GM19328 (cell line): ENCODE results near the gene RASD1.
"Not testable (repeated sequence)": the region's sequence is repeated elsewhere in the genome, so short reads cannot be mapped to it uniquely, and the experiment has no call there.

ENCODE experiments used
- ATAC-seq: cut with Tn5 transposase; IDR thresholded peaks from one replicate; pipeline ENCODE4 v1.9.1; 2021; ENCODE audit warnings: mild to moderate bottlenecking, moderate library complexity; ENCODE audit not compliant: unreplicated experiment

Gene RASD1

DNA sequence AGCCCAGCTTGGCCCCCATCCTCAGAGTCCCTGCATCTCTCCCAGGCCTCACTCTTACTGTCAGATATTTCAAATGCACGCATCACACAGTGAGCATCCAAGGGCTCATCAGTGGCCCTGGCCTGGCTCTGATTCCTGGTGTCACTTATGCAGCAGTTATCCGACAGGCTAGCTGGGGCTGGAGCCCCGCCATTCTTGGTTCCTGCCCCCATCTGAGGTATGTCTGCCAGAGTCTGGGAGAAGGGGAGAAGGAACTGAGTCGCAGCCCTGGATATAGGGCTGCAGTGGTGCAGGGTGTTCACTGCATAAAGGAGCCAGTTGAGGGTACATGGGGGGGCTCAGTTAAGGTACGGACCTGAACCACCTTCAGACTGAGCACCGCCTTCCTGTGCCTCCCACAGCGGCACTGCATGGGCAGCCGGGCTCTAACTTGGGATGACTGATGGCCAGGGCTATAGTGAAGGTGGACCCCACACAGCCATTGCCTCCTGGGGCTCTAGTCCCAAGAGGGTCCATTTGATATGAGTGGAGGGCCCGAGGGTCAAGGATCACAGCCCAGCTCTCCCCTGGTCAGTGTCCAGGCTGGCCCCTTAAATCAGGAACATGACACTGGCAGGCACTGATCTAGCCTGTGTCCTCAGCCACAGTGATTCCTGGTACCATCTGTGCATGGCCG, 1.8 kb upstream of the RASD1 start:
- ATAC-seq: no peak

DNA sequence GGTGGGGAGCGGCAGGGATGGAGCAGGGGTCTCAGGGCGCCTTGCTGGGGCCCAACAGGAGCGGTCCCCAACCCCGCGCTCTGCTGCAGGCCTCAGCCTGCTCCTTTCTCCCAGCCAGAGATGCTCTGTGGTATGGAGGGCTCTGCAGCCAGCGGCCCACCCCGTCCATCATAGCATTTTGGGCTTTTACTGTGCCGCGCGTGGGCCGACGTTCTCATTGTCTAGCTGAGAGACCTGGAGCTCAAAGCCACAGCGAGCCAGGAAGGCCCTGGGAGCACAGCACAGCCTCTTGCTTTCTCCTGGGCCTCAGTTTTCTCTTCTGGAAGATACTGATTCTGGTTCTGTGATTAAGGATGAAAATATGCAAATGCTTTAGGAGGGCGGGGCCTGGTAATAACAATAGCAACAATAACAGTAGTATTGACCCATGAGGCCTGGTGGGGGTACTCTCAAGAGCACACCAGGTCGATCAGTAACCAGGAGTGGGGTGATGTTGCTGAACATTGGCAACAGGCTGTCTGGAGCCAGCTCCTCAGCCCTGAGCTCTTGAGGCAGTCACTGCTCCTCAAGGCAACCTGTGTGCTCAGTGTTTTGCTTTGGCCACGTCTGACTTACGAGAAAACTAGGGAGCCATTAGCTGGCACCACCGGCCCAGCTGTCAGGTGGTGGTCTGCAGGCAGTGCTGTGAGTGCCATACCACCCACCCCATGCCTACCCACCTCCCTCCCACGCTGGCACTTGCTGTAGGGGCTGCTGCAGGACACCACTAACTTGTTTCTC, 1.1 kb upstream of the RASD1 start:
- no peak for ATAC-seq

DNA sequence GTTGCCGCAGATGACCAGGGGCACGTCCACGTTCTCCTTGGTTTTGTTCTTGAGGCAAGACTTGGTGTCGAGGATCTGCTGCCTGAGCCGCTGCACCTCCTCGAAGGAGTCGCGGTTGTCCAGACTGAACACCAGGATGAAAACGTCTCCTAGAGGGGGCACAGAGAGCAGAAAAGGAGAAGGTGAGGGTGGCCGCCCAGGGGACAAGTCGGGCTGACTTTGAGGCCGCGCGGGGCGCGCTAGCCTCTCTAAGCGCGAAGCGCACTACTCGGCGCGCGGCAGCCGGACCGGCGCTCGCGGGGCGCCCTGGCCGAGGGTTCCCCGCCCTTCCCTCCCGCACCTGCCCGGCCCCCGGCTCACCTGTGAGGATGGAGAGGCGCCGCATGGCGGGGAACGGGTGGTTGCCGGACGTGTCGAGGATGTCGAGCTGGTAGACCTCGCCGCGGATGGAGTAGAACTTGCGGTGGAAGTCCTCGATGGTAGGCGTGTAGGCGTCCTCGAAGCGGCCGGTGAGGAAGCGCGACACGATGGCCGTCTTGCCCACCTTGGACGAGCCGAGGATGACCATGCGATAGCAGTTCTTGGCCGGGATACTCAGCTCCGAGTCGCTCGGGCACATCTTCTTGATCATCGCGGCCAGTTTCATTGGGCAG, 533 bp downstream of the RASD1 start:
- no peak for ATAC-seq

DNA sequence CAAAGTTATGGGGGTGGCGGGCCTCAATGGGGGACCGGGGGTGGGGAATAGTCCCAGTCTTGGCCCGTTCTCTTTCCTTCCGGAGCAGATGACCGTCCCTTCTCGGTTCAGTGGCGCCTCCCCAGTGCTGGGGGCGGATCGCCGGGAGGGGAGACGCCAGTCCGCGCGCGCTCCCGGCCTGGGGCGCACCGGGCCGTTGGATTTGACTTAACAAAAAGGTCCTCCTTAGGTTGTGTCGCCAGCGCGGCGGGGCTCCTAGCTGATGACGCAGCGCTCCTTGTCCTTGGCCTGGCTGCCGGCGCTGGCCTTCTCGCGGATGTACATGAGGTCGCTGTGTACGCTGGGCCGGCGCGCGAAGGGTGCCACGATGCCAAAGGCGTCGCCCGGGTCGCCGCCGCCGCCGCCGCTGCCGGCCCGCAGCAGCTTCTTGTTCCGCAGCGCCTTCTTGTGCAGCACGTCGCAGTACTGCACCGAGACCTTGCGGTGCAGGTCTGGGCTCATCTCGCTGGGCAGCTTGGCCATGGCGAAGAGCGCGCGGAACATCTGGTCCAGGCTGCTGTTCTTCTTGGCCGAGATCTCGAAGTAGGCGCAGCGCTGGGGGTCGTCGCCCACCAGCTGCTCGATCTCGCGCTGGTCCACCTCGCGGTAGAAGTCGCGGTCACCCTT, 1.2 kb downstream of the RASD1 start:
- no peak for ATAC-seq

DNA sequence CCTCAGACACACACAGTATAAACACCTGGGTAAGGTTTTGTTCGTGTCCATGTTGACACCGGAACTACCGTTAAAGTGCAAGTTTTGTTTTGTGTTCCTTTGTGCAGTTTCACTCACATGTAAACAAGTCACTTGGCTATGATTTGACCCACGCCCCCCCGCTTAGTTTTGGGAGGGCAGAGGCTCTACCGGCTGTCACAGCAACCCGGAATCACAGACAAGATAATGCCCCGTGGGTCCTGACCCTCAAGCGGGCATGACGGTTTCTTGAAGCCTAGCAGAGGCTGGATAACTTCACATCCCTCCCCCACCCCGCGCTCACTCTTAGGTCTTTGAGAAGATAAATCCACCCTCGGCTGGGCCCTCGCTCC, 1.7 kb downstream of the RASD1 start:
- ATAC-seq: no peak

DNA sequence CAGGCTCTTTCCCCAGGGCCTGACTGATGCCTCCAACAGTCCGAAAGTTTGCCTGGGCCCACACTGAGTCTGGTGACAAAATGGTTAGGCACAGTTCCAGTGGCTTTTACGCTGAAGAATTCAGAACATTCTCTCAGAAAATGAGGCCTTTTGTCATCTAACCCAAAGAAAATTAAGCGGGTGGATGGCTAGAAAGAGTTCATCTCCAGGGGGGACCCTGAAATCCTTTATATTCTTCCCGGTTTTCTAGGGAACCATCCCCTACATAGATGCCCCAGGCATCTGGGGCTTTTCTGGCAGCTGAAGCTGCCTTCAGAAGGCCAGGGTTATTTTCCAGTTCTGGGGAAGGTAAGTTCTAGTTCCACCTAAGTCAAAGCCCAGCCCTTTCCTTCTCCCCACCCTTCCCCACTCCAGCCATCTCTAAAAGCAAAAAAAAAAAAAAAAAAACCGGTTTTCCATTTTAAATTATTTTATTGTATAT, 2.2 kb downstream of the RASD1 start:
- no peak for ATAC-seq

DNA sequence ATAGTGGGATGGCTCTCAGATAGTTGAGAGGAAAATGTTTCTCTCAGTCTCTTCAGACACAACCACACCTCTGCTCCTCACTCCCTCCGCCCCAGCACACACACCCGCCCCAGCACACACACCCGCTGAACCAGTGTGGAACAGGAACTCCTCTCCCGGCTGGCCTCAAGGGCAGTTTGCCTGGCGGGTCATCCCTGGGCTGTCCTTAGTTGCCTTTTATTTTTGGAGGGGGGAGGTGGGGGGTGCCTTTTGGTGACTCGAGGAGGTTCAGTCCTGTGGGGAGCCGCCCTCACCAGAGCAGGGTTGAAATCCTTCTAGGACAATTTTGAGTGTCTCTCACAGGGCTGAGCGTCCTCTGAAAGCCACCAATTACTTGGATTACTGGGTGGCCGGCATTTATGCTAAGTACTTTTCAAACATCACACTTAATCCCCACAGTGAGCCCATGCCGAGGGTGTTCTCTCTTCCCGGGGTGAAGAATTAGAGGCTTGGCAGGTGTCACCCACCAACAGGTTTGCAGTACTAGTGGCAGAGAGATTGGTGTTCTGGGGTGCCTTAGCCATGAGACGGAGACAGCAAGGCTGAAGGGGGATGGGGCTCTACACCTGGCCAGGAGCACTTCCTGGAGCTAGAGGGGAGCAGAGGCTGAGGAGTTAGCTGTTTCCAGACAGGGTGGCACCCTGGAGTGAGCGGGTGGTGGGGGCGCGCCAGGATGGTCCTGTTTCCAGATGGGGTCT, 2.8 kb downstream of the RASD1 start:
- no peak for ATAC-seq

DNA sequence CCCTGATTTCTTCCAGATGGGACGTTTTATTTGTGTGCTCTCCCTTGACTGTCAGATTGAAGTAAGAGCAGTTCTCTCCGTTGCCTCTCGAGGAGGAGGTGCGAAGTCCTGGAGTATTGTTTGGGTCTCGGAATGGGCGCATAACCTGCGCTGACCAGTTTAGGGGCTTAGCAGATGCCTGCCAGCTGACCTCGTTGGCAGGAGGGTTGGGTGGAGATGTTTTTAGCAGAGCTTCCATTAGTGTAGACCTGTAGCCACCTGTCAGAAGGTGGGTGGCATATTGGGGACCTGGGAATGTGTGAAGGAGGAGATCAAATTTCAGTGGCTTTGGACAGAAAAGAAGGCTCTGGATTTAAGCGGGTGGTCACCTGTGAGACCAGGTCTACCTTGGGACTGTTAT, 3.6 kb downstream of the RASD1 start:
- ATAC-seq: no peak

DNA sequence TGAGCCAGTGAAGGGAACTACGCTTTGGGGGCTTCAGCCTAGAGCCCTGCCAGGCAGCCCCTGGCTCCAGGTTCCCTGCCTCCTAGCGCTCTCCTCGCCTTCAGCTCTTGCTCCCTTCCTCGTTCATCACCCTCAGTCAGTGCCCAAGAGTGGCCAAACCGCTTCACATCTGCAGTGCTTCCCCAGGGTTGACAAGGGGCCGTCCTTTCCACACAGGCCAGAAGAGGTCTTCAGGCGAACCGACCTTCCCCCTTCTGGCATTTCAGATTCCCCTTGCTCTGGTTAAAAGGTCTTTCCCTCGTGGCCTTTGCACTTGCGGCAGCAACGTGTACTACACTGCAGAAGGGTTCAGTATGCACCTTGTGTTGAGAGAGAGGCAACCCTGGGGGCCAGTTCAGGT, 4.1 kb downstream of the RASD1 start:
- no peak for ATAC-seq

DNA sequence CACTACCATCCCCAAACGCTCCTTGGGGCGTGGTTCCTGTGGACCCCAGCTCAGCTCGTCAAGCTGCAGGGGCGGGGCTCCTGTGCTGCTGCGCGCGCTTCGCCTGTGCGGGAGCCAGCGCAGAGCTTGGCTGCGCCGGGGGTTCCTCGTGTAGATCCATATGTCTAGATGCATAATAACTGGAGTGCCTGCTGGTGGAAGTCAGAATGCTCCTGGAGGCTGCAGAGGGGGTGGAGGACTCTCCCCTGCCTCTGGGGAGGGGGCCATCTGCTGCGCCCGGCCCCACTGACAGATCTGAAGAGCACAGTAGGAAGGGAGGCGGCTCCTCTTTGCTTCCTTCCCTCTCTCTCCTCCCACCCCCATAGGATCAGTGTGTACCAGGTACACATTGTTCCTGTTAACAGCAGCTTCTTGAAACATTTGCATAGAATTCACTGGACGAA, 4.6 kb downstream of the RASD1 start:
- ATAC-seq: no peak

DNA sequence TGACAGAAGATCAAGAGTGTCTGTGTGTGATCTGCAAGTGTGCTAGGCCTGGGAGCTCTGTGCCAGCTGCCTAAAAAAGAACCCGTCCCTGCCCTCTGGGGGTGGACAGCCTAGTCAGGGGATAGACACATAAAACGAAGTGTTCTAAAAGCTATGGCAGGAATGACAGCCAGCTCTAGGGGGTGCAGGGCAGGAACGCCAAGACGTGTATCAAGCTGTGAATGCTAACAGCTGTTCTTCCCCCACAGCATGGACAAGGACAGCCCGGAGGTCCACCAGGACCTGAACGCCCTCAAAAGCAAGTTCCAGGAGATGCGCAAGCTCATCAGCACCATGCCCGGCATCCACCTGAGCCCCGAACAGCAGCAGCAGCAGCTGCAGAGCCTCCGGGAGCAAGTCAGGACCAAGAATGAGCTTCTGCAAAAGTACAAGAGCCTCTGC, 5.1 kb downstream of the RASD1 start:
- ATAC-seq: no peak

DNA sequence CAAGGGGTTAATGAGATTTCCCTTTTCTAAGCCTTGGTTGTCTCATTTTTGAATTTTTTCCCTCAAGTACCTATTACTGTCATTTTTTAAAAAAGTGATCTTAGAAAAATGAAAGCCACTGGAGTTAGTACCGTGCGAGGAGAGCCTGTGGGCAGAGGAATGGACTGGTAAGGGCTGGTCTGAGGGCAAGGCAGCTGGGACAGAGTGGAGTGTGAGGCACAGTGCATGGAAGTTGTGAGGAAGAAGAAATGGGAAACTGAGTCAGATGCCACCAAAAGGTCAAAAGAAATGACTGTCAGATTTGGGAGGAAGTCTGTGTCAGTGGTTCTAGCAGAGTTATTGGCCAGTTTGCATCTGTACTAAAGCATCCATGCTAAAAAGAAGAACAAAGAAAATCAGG, 8.2 kb downstream of the RASD1 start:
- no peak for ATAC-seq

DNA sequence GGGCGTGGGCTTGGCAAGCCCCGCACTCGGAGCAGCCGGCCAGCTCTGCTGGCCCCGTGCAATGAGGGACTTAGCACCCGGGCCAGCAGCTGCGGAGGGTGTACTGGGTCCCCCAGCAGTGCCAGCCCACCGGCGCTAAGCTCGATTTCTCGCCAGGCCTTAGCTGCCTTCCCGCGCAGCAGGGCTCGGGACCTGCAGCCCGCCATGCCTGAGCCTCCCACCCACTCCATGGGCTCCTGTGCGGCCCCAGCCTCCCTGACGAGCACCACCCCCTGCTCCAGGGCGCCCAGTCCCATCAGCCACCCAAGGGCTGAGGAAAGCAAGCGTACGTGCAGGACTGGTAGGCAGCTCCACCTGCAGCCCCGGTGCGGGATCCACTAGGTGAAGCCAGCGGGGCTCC, 9.8 kb downstream of the RASD1 start:
- not testable (repeated sequence) for ATAC-seq

DNA sequence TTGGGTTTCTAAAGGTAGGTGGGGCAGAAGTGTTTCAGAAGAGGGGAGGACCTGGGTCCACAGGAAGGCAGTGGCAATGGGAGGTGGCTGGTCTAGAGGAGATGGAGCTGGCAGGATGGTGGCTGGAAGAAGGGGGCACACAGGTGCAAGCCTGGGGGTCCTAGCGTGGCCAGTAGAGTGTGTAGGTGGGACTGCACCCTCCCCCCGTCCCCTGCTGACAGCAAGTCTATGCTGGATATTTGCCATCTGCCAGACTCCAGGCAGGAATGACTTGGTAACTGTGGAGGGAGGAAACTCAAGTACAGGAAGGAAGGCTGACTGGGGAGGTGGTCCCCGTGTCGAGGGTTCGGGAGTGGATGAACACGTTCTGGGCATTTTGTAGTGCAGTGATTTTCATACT, 10.8 kb downstream of the RASD1 start:
- no peak for ATAC-seq

DNA sequence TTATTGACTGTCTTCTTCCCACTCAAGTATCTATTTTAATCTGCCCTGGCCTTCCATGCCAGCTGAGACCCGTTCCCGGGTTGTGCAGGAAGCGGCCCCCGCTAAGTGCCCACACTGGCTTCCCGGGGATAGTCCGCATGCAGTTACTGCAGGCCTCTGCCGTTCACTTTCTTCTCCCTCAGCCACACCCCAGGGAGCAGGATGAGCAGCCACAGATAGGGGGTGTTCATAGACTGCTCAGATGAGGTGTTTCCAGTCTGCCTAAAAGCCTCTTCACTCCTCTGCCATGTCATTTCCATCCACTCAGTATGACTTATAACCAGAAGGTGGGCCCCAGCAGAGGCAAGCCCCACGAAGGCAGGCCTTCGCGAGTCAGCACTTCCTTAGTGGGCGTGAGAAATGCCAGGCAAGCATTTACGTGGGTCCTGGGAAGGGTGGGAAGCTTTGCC, 11.7 kb downstream of the RASD1 start:
- ATAC-seq: no peak

DNA sequence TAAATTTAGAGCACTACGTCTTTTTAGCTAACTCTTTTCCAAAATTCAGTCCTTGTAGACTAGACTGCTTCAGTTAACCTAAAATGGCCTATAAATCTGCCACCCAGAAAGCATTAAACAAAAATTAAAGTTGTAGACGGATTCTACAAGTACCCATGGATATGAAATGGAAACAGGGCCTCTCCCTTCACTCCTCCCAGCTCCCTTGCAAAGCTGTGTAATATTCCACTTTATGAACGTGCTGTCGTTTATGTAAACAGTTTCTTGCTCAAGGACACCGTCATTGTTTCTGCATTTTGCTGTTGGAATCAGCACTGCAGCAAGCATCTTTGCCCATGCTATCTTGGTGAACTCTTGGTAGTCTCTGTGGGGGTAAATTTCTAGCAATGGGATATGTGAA, 14.3 kb downstream of the RASD1 start:
- ATAC-seq: no peak

DNA sequence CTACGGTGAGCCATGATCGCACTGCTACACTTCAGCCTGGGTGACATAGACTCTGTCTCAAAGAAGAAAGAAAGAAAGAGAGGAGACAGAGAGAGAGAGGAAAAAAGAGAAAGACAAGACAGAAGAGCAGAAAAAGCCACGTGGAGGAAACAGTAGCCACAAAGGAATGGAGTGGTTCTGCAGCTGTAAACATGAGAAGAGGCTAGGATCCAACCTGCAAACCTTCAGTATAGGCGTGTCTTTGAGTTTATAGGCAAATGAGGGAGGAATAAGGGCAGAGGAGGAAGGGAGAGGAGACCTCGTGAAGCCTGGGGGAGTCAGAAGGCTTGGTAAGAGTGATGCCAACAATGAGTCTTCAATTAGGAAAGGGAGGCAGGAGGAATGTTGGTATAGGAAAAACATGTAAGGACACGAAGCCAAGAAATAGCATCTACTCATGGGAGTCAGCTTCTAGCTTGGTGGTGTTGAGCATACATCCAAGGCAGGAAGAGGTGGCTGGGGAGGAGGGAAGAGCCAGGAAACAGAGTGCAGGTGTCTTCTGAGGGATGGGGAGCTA, 15.5 kb downstream of the RASD1 start:
- ATAC-seq: no peak

DNA sequence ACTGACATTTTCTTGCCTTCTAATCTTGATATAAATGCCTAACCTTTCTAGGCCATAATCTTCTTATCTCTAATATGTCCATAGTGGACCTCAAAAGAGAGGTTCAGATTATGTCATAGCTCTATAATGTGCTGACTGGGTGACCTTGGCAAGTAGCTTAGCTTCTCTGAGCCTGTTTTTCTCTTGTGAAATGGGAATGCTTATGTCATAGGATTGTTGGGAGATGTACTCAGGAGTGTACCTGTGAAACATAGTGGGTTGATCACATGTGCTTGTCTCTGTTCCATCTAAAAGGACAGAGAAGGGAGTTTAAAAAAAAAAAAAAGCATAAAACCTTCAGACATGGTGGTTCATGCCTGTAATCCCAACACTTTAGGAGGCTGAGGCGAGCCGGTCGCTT, 17.0 kb downstream of the RASD1 start:
- ATAC-seq: no peak

DNA sequence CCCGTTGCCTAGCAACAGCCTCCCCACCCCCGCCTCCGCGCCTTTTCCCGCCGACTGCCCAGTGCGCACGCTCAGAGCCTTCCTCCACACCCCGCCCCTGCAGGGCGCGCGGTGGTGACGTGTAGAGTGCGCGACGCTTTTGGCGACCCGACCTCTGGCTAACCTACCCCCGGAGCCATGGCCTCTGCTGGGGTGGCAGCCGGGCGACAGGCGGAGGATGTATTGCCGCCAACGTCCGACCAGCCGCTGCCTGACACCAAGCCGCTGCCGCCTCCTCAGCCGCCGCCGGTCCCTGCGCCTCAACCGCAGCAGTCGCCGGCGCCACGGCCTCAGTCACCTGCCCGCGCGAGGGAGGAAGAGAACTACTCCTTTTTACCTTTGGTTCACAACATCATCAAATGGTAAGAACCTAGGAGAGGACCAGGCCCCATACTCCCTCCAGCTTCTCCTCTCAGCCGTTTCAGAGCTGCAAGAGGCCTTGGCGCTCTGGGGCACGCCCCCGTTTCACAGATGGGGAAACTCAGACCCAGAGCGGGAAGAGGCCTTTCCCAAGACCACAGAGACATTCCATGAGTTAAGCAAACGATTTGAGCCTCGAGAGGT, 19.2 kb downstream of the RASD1 start, which contains the start of gene MED9:
Gene MED9 (plus strand): TSS at position 136 of the 603 bp plus-strand sequence. CDS start 42 bp downstream, at position 178.
- no peak for ATAC-seq

DNA sequence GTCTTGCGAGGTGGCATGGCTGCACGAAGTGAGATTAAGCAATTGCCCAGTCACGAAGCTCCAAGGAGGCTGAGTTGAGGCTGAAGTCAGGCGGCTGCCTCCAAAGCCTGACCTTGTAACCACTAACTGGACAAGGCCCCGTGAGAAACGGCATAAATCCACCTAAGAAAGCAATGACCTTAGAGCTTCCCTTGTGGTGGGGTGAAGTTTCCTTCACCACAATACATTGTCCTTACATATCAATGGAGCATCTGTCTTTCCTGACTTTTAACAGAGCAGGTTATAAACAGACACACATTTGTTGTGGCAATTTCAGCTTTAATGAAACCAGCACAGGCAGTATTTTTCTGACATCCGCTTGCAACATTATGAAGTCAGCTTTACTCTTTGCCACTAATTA, 21.9 kb downstream of the RASD1 start:
- no peak for ATAC-seq
